Right lobe of liver (tissue), 4 donors: ENCODE data around the gene NTHL1.

Source experiments
- CTCF ChIP-seq, 4 donors: fragments of 200-600 bp in 3 of 4; fragments of 450-650 bp in 1 of 4; IDR thresholded peaks; one replicate each; pipeline versions ENCODE4 v1.5.1 to v1.8.0; 2016 to 2022; ENCODE audit warnings: antibody characterized with exemption in 4 of 4, mild to moderate bottlenecking in 2 of 4
- POLR2A ChIP-seq: fragments of 450-650 bp; IDR thresholded peaks from one replicate; pipeline ENCODE4 v1.6.1; 2017; ENCODE audit warnings: antibody characterized with exemption, mild to moderate bottlenecking
- donor health status: DM: no; HTN: no; CAD: no.
- donor health status: DM: no; HTN: no; CAD: no.
- donor health status: DM: no; HTN: yes; CAD: no.

- TF ChIP-seq CTCF (IDR thresholded peaks at IDR 0.05) (peak; percentile 10 to 47 (median 30)), POLR2A (peak; percentile 27)
These were observed 34.7 kb upstream of the NTHL1 start for GRCh38 chr16:2082171-2082982.
